ENCODE results near the gene NT5C1A.

The NT5C1A gene

GRCh38 chr1:39687243-39687642 is 15.3 kb upstream of the NT5C1A start:
- DNase-seq (ENCODE audit: low read depth, low spot score), result no peak
- no peak overlapping the region for H3K4me3 ChIP-seq (ENCODE audit: low read depth, low read length)
- TF ChIP-seq CTCF (IDR thresholded peaks at IDR 0.05; ENCODE audit: insufficient read depth, low read length, missing control alignments), result no peak
- ChIA-PET POLR2A (no interaction called here), CTCF (no interaction called here)

- no peak for DNase-seq (ENCODE audit: low read depth, low spot score)
- ChIA-PET CTCF (no interaction called here), POLR2A (no interaction called here)
- no peak overlapping the region for H3K4me3 ChIP-seq (ENCODE audit: low read depth, low read length)
- TF ChIP-seq CTCF (IDR thresholded peaks at IDR 0.05; ENCODE audit: insufficient read depth, low read length, missing control alignments), result no peak
These were observed 13.2 kb upstream of the NT5C1A start for GRCh38 chr1:39685071-39685470.

DNA sequence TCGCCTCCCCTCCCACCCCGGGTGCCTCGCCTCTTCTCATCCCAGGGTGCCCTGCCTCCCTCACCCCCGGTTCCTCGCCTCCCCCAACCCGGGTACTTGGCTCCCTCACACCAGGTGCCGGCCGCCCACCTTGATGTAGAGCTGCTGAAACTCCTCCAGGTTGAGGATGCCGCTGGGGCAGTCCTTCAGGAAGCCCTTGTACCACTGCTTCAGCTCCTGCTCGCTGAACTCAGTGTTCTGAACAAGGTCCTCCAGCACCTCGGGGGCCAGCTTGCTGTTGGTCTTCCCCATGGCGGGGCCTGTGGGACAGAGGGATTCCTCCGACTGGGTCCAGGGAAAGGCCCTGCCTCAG is 12.4 kb upstream of the NT5C1A start:
- CTCF ChIA-PET, result interaction anchor here (0.6 to 1.1 kb wide), 3 partner anchors 12 to 78 kb away, joined by 3 to 5 read pairs (median 3); partner anchors contain the start of gene NT5C1A
- POLR2A ChIA-PET, result no interaction called here
- DNase-seq (ENCODE audit: low read depth, low spot score), result no peak
- H3K4me3 ChIP-seq (ENCODE audit: low read depth, low read length), result no peak overlapping the region
- TF ChIP-seq CTCF (IDR thresholded peaks at IDR 0.05; ENCODE audit: insufficient read depth, low read length, missing control alignments), result no peak

- CTCF ChIA-PET, result interaction anchor here (0.6 to 3.5 kb wide), 4 partner anchors 11 to 77 kb away, joined by 3 to 19 read pairs (median 4); partner anchors contain the start of gene NT5C1A
- POLR2A ChIA-PET, result no interaction called here
- no peak overlapping the region for H3K4me3 ChIP-seq (ENCODE audit: low read depth, low read length)
- TF ChIP-seq CTCF (IDR thresholded peaks at IDR 0.05; ENCODE audit: insufficient read depth, low read length, missing control alignments), result no peak
- DNase-seq (ENCODE audit: low read depth, low spot score), result no peak
These were observed 11.8 kb upstream of the NT5C1A start for GRCh38 chr1:39683591-39684312.

GRCh38 chr1:39681999-39682398 is 10.1 kb upstream of the NT5C1A start:
- DNase-seq (ENCODE audit: low read depth, low spot score), result no peak
- ChIA-PET CTCF (interaction anchor here (0.9 to 18.6 kb wide), 4 partner anchors 9 to 39 kb away, joined by 3 to 362 read pairs (median 12); partner anchors contain the start of gene NT5C1A), POLR2A (no interaction called here)
- TF ChIP-seq CTCF (IDR thresholded peaks at IDR 0.05; ENCODE audit: insufficient read depth, low read length, missing control alignments), result no peak
- no peak overlapping the region for H3K4me3 ChIP-seq (ENCODE audit: low read depth, low read length)

- no peak for DNase-seq (ENCODE audit: low read depth, low spot score)
- CTCF ChIA-PET, result interaction anchor here (0.9 to 18.6 kb wide), 7 partner anchors 8 to 75 kb away, joined by 3 to 362 read pairs (median 6); partner anchors contain the start of gene NT5C1A
- no peak for TF ChIP-seq CTCF (IDR thresholded peaks at IDR 0.05; ENCODE audit: insufficient read depth, low read length, missing control alignments)
- no peak overlapping the region for H3K4me3 ChIP-seq (ENCODE audit: low read depth, low read length)
- POLR2A ChIA-PET, result no interaction called here
These were observed 9.4 kb upstream of the NT5C1A start for GRCh38 chr1:39681294-39681693.

All from AG04449 (cell line).